ENCODE data around the gene FAM163A.

Gene FAM163A

GRCh38 chr1:179865377-179865776 is 122.3 kb downstream of the FAM163A start:
- no peak for DNase-seq

Data from kidney glomerular epithelial cell (primary cell).